NCI-H748 treated with DMSO at 0.1 percent for 48 hours (cell line): Measurements from ENCODE around the gene RAD23B.
"Not testable (repeated sequence)": the region's sequence is repeated elsewhere in the genome, so short reads cannot be mapped to it uniquely, and the experiment has no call there.

Experiments used
- DNase-seq: peaks from one replicate; lab custom pipeline; 2025; lab: John Stamatoyannopoulos, UW

The RAD23B gene

GRCh38 chr9:107292821-107293542 is 9.9 kb downstream of the RAD23B start:
- DNase-seq, result no peak

GRCh38 chr9:107293543-107294085 is 10.5 kb downstream of the RAD23B start:
- no peak for DNase-seq

GRCh38 chr9:107294756-107295155 is 11.7 kb downstream of the RAD23B start:
- no peak for DNase-seq

GRCh38 chr9:107295995-107296394 is 12.9 kb downstream of the RAD23B start:
- DNase-seq, result no peak

GRCh38 chr9:107296592-107296991 is 13.5 kb downstream of the RAD23B start:
- not testable (repeated sequence) for DNase-seq

GRCh38 chr9:107299437-107299836 is 16.4 kb downstream of the RAD23B start:
- DNase-seq, result no peak

GRCh38 chr9:107306308-107306707 is 23.2 kb downstream of the RAD23B start:
- DNase-seq, result no peak

- no peak for DNase-seq
Measured at GRCh38 chr9:107307331-107307730, 24.3 kb downstream of the RAD23B start.

GRCh38 chr9:107308461-107308860 is 25.4 kb downstream of the RAD23B start:
- no peak for DNase-seq

GRCh38 chr9:107309271-107309670 is 26.2 kb downstream of the RAD23B start:
- DNase-seq, result no peak

GRCh38 chr9:107312376-107313050 is 29.4 kb downstream of the RAD23B start:
- DNase-seq, result no peak

GRCh38 chr9:107313555-107314096 is 30.5 kb downstream of the RAD23B start:
- no peak for DNase-seq

GRCh38 chr9:107314763-107315162 is 31.7 kb downstream of the RAD23B start:
- no peak for DNase-seq

- no peak for DNase-seq
Measured at GRCh38 chr9:107316795-107317661, 33.9 kb downstream of the RAD23B start.

- no peak for DNase-seq
Measured at GRCh38 chr9:107322643-107323042, 39.6 kb downstream of the RAD23B start.

- DNase-seq, result no peak
Measured at GRCh38 chr9:107323836-107324585, 40.9 kb downstream of the RAD23B start.

- DNase-seq, result no peak
Measured at GRCh38 chr9:107325842-107326241, 42.8 kb downstream of the RAD23B start.

- no peak for DNase-seq
Measured at GRCh38 chr9:107328510-107328909, 45.4 kb downstream of the RAD23B start.

- DNase-seq, result no peak
Measured at GRCh38 chr9:107330420-107330819, 47.3 kb downstream of the RAD23B start.

GRCh38 chr9:107332883-107333282 is 49.8 kb downstream of the RAD23B start:
- no peak for DNase-seq

GRCh38 chr9:107333363-107333762 is 50.3 kb downstream of the RAD23B start:
- no peak for DNase-seq
